Measurements from ENCODE around the gene CNTNAP2. TPM values are rescaled to one million over a fixed set of nuclear protein-coding genes. Genes with fewer than 3 reads are reported as not detected.

Gene CNTNAP2
- total RNA-seq, 1 donor from 2014 or later: 0.59 TPM

DNA sequence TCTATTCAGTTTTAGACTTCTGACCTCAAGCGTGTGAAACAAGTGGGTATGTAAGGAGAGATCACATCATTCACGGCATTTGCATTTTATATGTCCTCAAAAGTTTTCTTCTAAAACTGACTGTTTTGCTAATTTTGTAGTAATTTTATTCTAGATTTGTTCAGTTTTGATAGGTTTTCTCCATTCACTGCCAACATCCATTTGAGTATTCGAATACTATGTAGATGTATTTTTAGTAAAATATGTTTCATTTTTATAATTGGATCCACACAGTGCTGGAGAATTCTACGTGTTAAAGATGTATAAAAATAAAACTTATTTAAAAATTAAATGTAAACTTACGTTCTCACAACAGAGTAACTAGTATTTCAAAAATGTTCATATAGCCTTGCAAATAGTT, 503.0 kb downstream of the CNTNAP2 start:
- ATAC-seq (no peak), DNase-seq (no peak)
- Histone ChIP-seq H3K27ac (no peak overlapping the region), H3K4me1 (no peaks in the 10 kb centered on the region), H3K36me3 (no peaks in the 10 kb centered on the region), H3K4me3 (no peak overlapping the region), H3K27me3 (ENCODE audit: low read depth) (no peaks in the 10 kb centered on the region), H3K9me3 (no peaks in the 10 kb centered on the region)
- TF ChIP-seq, protein P1, sequence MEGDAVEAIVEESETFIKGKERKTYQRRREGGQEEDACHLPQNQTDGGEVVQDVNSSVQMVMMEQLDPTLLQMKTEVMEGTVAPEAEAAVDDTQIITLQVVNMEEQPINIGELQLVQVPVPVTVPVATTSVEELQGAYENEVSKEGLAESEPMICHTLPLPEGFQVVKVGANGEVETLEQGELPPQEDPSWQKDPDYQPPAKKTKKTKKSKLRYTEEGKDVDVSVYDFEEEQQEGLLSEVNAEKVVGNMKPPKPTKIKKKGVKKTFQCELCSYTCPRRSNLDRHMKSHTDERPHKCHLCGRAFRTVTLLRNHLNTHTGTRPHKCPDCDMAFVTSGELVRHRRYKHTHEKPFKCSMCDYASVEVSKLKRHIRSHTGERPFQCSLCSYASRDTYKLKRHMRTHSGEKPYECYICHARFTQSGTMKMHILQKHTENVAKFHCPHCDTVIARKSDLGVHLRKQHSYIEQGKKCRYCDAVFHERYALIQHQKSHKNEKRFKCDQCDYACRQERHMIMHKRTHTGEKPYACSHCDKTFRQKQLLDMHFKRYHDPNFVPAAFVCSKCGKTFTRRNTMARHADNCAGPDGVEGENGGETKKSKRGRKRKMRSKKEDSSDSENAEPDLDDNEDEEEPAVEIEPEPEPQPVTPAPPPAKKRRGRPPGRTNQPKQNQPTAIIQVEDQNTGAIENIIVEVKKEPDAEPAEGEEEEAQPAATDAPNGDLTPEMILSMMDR (IDR thresholded peaks at IDR 0.05): no peak
- intact Hi-C loops (cut with DNase I): no loop called here

DNA sequence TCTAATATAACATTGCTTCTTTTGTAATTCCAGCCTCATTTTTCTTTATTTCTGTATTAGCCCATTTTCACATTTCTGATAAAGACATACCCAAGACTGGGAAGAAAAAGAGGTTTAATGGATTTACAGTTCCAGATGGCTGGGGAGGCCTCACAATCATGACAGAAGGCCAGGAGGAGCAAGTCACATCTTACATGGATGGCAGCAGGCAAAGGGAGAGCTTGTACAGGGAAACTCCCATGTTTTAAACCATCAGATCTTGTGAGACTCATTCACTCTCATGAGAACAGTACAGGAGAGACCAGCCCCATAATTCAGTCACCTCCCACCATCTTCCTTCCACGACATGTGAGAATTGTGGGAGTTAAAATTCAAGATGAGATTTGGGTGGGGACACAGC, 510.3 kb downstream of the CNTNAP2 start:
- intact Hi-C loops (cut with DNase I): no loop called here
- Histone ChIP-seq H3K36me3 (no peaks in the 10 kb centered on the region), H3K27me3 (ENCODE audit: low read depth) (no peaks in the 10 kb centered on the region), H3K4me1 (no peaks in the 10 kb centered on the region), H3K4me3 (no peak overlapping the region), H3K9me3 (no peaks in the 10 kb centered on the region), H3K27ac (no peak overlapping the region)
- no peak for ATAC-seq
- no peak for DNase-seq
- TF ChIP-seq, protein P1 (IDR thresholded peaks at IDR 0.05): no peak

DNA sequence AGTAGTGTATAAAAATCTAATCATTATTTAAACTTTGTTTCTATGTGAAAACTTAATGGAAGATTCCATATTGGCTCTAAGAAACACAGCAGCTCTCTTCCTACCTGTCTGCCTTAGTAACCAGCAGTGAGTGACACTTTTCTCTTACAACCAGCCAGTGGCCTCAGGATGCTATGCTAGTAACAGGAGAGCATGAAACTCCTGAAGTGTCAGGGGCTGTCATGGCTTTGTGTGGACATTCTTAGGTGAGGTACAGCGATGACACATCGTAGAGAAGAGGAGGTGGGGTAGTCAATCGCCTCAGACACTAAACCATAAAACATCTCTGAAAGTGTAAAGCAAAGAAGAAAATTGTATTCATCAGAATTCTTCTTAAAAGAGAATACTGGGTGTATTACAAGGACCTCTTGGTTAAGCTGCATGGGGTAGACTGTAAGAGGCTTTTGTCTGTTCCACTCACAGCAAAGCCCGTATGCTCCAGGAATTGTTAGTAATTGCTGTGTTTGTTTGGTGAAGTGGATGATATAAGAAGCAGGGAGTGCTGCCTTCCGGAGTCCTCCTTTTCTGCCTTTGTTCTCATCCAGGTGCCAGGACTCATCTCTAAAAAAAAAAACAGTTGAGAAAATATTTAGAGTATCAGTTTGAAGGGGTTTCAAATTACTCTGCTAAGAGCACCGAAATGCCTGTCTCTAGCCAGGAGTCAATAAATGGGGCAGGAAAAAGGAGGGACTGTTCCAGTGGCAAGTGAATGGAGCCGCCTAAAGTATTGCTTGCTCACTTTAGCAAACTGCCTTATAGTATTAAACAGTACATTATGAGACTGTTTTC, 518.8 kb downstream of the CNTNAP2 start:
- Histone ChIP-seq H3K36me3 (no peaks in the 10 kb centered on the region), H3K27ac (no peak overlapping the region), H3K4me1 (no peaks in the 10 kb centered on the region), H3K27me3 (ENCODE audit: low read depth) (no peaks in the 10 kb centered on the region), H3K4me3 (no peak overlapping the region), H3K9me3 (no peaks in the 10 kb centered on the region)
- intact Hi-C loops (cut with DNase I): no loop called here
- no peak for DNase-seq
- ATAC-seq: no peak
- TF ChIP-seq, protein P1 (IDR thresholded peaks at IDR 0.05): no peak

DNA sequence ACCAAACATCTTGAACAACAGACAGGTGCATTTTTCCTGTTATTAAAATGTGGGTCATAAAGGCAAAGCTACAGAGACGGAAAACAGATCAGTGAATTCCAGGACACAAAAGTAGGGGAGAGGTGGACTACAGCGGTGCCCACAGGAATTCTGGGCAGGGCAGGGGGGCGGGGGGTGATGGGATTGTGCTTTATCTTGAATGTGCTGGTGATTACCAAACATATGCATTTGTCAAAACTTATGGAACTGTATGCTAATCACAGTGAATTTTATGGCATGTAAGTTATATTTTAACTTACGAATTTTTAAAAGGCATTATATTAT, 519.4 kb downstream of the CNTNAP2 start:
- no peak overlapping the region for H3K27ac ChIP-seq
- TF ChIP-seq, protein P1 (IDR thresholded peaks at IDR 0.05): no peak
- DNase-seq (no peak), ATAC-seq (no peak)
- H3K27me3 ChIP-seq (ENCODE audit: low read depth): no peaks in the 10 kb centered on the region
- H3K4me3 ChIP-seq: no peak overlapping the region
- no peaks in the 10 kb centered on the region for H3K9me3 ChIP-seq
- no peaks in the 10 kb centered on the region for H3K4me1 ChIP-seq
- no peaks in the 10 kb centered on the region for H3K36me3 ChIP-seq
- intact Hi-C loops (cut with DNase I): no loop called here

DNA sequence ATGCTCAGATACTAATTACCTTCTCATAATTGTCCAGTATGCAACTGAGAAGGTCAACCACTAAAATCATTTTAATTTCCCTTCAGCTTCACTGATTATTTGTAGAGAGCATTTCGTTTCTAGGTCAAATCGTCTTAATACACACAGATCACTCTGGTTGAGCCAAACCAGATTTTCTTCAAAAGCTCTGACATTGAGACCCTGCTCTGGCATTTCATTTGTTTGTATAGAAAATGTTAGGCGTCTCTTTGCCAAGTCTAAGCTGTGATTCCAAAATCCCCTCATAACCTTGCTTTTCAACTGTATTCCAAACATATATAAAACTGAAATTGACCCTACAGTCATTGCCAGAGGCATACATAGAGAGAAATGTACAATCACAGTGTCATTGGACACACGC, 520.0 kb downstream of the CNTNAP2 start:
- no peak for DNase-seq
- Histone ChIP-seq H3K4me3 (no peak overlapping the region), H3K27me3 (ENCODE audit: low read depth) (no peaks in the 10 kb centered on the region), H3K4me1 (no peaks in the 10 kb centered on the region), H3K27ac (no peak overlapping the region), H3K9me3 (no peaks in the 10 kb centered on the region), H3K36me3 (no peaks in the 10 kb centered on the region)
- ATAC-seq: no peak
- intact Hi-C loops (cut with DNase I): no loop called here
- TF ChIP-seq, protein P1 (IDR thresholded peaks at IDR 0.05): no peak

Data from lower lobe of right lung (tissue), 2 donors.